ENCODE data around the gene AIDA.
A peak's percentile ranks its signal among the peaks of the same experiment; 100 is the strongest.
"Not testable (repeated sequence)": the region's sequence is repeated elsewhere in the genome, so short reads cannot be mapped to it uniquely, and the experiment has no call there.

AIDA gene, protein sequence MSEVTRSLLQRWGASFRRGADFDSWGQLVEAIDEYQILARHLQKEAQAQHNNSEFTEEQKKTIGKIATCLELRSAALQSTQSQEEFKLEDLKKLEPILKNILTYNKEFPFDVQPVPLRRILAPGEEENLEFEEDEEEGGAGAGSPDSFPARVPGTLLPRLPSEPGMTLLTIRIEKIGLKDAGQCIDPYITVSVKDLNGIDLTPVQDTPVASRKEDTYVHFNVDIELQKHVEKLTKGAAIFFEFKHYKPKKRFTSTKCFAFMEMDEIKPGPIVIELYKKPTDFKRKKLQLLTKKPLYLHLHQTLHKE

DNA sequence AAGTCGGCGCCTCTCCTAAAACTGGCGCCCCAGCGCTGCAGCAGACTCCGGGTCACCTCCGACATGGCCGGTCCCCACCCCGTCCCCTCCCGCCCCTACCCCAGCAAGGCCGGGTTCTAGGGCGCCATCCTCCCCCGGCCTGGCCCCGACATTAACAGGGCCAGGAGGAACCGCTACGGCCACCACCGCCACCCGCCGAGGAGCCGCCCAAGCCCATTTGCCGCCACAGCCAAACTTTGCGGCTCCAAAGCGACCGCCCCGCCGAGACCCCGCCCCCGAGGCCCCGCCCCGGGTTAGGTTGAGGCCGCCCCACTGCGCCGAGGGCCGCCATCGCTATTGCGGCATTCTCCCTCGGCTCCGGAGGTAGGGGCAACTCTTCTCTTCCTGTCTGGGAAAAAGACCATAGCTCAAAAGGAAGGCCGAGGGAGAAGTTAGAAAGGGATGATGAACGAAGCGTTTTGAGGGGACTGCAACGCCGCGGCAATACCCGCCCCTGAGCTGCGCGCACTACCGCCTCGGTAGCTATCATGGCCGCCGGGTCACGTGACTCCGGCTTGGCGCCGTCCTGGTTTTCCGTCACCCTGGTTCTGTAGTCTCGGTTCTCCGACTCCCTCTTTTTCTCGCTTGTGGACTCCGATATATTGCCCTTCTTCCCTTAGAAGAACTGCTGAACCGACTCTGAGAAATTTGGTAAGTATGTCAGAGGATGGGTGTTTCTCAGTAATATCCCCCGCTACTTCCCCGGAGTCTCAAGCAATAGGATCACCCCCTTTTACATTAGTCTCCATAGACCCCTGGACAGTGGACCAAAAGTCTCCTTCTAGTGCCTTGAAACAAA is at the start of gene AIDA, which contains the start of gene BROX:
Gene AIDA, minus strand, starts transcription at position 239 of the 838 bp plus-strand sequence. Its CDS starts 174 bp downstream, at position 65.
Gene BROX, plus strand, starts transcription at position 312 of the 838 bp plus-strand sequence. CDS start 3,136 bp downstream, outside the sequence.
- peak; percentile 97 for DNase-seq (ENCODE audit: low spot score)

DNA sequence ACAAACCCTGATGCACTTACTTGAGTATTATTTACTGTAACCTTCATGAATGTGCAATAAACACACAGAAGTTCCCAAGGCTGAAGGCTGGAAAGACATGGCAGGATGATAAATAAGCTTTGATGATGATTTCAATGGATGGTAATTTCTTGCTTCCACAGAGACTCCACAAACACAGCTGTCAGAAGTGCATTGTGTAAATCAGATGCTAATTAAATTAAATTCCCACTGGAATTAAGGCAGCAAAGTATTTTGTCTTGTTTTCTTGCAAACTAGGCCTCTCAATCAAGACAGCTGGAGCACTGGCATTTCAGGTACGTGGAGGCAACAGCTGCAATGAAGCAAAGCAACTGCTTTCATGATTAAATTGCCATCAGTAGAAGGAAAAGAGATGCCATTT is 48.8 kb upstream of the AIDA start:
- DNase-seq (ENCODE audit: low spot score), result no peak

DNA sequence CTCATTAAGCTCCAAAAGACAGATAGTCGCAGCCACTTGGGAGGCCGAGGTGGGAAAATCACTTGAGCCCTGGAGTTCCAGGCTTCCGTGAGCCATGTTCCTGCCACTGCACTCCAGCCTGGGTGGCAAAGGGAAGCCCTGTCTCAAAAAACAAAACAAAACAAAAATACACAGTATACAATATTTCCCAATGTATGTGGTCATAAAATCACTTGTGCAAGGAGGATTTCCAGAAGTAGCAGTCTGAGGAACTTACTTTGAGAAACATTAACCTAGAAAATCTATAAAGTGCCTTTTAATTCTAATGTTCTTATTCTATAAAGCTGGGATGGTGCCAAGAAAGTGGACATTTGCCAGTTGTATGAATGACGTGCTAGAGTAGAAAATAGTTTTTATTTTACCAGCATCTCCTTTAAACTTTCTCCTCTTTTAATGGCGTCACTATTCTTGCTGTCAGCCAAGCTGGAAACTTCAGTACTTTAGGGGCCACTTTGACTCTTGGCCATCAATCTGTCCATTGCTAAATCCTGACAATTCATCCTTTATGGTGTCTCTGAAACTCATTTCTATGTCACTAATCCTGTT is 47.3 kb upstream of the AIDA start:
- DNase-seq (ENCODE audit: low spot score), result no peak

DNA sequence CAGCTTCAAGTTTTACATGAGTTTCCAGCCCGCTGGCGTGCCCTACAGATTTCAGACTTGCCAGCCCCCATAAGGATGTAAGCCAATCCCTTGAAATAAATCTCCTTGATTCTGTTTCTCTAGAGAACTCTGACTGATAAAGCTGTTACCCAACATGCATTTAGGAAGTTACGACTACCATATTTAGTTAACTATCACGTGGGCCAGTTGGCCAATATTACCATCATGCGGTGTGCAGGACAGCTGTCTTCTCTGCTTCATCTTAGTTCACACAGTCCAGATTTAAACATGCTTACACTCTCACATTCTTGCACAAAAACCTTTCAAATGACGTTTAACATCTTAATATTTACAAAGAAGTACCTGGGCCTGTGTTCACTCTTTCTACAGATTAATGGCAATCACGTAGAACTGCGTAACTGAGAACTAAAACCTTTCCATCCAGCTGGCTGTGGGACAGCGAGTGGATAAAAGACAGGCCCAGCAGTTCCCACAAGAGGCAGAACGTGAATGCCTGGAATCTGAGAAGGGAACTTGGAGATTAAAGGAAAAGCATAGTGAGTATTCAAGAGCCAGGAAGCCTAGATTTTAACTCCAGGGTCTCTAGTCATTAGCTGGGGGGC is 45.5 kb upstream of the AIDA start:
- DNase-seq (ENCODE audit: low spot score), result no peak

DNA sequence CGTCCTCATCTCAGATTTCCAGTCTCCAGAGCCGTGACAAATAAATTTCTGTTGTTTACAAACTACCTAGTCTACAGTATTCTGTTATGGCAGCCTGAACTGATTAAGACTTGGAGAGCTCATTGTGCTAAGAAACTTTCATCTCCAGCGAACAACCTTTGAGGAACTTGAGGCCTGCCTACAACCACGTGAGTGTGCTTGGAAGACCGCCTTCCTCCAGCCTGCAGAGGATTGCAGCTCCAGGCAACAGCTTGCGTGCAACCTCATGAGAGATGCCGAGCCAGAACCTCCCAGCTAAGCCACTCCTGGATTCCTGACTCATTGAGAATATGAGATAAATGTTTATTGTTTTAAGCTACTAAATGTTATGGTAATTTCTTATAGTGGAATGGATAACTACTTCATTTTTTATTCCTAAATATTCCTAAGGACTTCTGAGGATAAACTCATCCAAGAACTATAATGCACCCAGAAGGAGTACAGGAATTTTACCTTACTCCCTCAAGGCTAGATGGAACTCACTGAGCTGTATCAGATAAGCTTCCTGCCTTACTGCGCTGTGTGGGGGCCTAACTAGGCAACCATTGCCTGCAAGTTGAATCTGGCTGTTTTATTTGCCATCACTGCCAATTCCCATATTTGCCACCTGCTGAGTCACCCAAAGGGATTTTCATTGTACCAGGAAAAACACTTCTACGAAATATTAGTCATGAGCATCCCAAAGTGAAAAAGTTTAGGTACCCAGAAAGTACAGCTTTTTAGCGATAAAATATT is 42.3 kb upstream of the AIDA start:
- no peak for DNase-seq (ENCODE audit: low spot score)

DNA sequence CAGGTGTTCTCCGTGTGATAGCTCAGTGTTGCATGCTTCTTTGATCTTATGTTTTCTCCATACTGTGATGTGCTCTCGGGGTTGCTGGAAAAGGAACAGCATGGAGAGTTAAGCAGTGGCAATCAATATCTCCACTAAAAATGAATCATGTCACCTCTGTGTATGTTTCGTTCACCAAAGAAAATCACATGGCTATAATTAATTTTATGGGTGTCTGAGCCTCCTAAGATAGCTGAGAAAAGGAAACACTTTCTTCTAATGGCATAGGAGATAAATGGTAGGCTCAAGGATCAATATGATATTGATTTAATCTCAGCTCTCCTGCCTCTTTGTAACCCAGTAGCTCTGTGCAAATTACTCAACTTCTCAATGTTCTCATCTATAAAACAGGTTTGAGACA is 39.0 kb upstream of the AIDA start:
- no peak for DNase-seq (ENCODE audit: low spot score)

DNA sequence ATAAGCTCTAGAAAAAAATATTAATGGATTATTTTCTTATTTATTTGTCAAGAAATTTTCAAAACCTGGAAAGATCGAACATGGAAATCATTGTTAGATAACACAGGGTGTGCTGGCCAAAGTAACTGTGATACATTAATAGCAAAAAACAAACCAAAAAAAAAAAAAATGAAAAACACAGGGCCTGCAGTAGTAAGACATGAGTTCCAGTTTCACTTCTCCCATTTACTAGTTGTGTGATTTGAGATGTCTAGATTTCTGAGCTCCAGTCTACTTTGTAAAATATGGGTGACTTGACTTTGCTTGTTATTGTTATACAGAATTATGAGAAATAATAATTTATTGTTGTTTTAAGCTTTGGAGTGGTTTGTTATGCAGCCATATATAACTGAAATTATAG is 38.4 kb upstream of the AIDA start:
- DNase-seq (ENCODE audit: low spot score), result no peak

DNA sequence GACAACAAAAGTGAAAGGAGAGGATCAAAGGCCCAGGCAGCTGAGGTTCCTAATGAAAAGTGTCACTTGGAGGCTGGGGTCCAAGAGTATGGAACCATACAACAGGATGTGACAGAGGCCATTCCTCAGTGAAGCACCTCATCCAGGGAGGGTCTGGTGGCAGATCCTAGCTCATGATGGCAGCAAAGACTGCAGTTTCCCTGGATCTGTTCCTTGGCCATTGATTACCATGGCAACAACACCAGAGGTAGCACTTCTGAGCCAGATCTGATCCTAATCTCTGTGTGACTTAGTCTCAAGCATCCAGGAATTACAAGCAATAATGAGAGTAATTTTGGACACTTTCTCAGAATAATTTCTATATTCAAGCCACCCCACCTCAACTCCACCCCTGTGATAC is 37.6 kb upstream of the AIDA start:
- no peak for DNase-seq (ENCODE audit: low spot score)

DNA sequence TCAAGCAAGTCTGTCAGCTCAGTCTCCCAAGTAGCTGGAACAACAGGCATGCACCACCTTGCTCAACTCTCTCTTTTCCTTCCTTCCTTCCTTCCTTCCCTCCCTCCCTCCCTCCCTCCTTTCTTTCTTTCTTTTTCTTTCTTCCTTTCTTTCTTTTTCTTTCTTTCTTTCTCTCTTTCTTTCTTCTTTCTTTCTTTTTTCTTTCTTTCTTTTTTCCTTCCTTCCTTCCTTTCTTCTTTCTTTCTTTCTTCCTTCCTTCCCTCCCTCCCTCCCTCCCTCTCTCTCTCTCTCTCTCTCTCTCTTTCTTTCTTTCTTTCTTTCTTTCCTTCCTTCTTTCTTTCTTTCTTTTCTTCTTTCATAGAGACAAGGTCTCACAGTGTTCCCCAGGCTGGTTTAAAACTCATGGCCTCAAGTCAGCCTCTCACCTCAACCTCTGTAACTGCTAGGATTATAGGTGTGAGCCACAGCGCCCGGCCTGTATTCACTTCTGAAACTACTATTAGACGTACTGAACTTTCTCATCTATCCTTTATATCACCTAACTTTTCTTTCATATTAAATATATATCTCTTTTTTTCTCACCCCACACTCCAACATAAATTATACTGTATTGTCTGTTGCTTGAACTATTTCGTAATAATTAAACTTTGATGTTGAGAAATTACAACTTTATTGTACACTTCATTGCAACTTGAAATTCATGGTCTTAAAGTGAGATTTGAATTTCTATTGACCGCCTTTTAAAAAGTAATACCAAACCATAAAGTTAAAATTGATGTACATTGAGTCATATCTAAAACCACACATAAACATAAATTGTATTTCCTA is 29.6 kb upstream of the AIDA start:
- DNase-seq (ENCODE audit: low spot score), result not testable (repeated sequence)

DNA sequence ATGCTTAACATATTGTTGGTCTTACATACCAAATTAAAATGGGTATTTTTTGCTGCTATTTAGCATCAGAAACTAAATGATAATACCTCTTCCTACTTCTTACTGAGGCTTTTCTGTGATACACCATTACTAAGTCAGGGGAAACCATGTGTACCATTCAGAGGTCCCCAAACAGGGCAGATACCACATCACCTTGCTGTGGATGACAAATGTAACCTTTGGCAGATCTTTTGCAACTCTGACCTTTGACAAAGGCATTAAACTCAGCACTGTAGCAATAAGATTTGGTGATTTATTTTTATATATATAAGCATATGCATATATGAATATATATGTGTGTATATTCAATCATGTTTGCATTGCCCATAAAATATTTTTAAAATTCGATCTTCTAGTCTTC is 27.6 kb upstream of the AIDA start:
- no peak for DNase-seq (ENCODE audit: low spot score)

DNA sequence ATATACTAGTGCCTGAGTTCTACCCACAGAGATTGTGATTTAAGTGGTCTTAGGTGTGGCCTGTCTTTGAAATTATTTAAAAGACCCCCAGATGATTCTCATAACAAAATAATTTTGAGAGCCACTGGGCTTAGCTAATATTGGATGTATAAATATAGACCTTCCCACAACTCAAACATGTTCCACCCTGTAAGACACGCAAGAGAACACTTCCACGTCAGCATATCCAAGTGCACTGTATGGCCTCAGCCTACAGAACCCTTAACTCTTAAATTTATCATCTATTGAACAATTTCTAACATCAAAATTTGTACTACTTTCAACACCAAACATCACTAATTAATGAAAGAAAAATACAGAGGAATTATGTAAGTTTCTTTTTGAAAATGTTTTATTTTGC is 27.2 kb upstream of the AIDA start:
- DNase-seq (ENCODE audit: low spot score), result no peak

DNA sequence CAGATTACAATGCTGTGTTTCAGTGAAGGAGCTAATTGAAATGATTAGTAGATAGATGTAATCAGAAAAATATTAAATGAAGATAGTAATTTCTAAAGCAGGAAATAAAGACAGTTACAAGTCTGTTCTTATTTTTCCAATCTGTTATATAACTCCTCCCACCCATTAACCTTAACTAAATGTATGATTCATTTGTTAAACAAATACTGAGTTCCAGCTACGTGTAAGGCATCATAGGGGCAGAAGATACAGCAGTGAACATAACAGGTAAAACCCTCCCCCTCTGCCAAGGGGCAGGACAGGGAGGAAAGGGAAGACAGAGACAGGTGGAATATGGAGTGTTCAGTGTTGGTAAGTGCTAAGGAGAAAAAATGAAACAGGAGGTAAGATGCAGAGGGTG is 24.7 kb upstream of the AIDA start, which contains the start of gene FAM177B:
Gene FAM177B, plus strand, starts transcription at position 231 of the 400 bp plus-strand sequence. CDS start 9,344 bp downstream, outside the sequence.
- DNase-seq (ENCODE audit: low spot score), result no peak

DNA sequence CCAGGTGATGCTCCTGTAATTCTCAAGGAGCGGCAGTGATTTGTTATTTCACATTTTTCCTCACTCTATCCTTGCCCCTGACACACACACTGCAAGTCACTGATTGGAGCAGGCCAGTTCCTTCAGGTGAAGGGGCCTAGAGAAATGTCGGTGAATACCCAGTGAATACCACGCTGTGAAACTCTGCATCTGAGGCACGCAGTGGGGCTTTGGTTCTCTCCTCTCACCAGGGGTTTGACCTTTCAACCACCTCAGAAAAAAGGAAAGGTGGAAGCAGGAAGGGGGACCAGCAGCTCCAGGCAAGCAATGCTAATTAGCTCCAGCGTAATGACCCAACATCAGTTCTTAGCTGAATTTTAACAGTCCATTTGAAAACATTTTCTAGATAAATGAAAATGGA is 24.2 kb upstream of the AIDA start:
- peak; percentile 48 for DNase-seq (ENCODE audit: low spot score)

DNA sequence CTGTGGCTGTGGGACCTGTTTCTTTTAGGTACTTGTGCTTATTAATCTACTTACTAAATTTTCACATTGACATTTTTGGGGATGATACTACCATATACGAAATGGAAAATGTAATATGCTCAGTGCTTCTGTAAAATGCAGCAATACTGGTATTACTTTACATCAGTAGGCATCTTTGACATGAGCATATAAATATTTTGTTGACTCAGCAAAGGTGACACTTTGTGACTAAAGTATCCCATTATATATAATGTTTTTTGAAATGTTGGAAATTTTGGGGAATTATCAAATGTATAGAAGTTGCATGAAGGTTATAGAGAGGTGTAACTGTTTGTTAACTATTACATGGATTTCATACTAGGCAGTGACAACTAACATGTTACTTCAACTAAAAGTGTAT is 22.4 kb upstream of the AIDA start:
- no peak for DNase-seq (ENCODE audit: low spot score)

DNA sequence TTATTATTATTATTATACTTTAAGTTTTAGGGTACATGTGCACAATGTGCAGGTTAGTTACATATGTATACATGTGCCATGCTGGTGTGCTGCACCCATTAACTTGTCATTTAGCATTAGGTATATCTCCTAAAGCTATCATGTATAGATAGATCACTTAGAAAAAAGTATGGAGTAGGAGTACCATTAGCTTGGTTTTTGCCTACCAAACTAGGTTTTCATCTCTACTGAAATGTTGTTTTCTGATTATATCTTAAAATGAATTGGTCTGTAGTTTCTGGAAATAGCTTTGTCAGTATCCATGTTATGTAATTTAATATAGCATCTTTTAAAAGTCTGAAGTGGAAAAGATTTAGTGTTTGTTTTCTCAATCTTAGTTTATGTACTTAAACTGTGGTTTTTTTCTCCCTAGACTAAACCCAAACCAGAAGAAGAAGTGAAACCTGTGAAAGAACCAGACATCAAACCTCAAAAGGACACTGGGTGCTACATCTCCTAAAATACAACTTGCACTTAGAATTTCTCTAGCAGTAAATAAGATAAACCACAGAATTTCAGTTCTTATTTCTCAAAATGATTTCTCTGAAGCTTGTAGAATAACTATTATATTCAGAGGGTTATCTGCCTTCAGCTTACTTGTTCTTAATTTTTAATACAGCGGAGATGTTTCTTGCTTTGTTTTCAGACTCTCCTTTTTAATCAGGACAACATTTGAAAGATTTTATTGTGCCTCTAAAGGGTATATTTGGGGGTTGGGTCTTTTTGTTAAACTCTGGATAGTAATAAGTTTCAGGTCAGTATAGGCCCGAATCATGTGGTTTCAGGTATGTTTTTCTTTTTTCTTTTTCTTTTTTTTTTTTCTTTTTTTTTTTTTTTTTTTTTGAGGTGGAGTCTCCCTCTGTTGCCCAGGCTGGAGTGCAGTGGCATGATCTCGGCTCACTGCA is 20.2 kb upstream of the AIDA start:
- no peak for DNase-seq (ENCODE audit: low spot score)

DNA sequence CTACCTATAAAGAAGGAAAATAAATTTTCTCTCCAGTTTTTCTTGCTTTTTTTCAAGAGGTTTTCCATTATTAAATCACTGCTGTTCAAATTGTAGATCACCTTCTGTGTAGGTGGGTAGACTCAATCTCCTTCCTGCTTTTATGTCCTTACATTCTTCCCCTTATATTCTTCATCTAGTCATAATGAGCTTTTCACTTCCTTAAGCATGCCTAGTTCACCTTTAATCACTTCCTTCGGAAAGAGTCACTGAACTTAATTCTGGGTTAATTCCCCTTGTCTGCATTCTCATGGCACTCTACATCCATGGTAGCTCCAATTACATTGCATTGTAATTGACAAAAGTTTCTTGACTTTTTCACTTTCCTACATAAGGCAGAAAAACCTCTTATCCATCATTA is 18.6 kb upstream of the AIDA start:
- DNase-seq (ENCODE audit: low spot score), result no peak

DNA sequence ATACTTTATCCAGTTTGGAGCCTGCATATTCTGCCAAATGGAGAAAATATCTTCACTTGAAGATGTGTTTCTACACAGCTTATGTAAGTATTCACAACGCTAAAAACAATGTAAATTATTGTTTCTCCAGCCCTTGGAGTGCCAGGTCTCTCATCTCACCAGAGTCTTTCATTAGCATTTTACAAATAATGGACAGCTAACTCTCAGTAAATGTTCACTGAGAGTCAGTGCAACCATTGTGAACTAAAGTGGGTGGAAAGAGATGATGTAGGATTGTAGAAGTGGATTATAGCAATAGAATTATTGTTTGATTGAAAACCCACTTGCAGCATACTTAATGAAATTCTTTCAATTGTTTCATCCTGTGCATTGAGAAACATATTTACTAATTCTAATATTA is 16.5 kb upstream of the AIDA start:
- DNase-seq (ENCODE audit: low spot score), result no peak

DNA sequence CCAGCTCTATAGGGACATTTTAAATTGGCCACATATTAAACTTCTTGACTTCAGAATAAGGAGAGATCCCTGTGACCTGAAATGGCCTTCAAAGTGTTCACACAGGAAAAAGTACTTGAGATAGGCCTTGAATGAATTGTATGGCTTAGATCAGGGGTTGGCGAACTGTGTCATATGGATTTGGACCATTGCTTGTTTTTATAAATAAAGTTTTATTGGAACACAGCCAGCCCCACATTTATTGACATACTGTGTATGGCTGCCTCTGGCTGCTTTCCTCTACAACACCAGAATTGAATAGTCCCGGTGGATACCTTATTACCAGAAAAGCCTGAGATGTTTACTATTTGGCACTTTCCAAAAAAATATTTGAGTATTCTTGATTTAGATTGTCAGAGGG is 4.1 kb upstream of the AIDA start:
- no peak for DNase-seq (ENCODE audit: low spot score)
